Measurements from ENCODE around the gene ERAL1. TPM values are rescaled to one million over a fixed set of nuclear protein-coding genes. Genes with fewer than 3 reads are reported as not detected.

ERAL1 gene
- 12.7 and 15.6 TPM in 2 replicates for total RNA-seq

DNA sequence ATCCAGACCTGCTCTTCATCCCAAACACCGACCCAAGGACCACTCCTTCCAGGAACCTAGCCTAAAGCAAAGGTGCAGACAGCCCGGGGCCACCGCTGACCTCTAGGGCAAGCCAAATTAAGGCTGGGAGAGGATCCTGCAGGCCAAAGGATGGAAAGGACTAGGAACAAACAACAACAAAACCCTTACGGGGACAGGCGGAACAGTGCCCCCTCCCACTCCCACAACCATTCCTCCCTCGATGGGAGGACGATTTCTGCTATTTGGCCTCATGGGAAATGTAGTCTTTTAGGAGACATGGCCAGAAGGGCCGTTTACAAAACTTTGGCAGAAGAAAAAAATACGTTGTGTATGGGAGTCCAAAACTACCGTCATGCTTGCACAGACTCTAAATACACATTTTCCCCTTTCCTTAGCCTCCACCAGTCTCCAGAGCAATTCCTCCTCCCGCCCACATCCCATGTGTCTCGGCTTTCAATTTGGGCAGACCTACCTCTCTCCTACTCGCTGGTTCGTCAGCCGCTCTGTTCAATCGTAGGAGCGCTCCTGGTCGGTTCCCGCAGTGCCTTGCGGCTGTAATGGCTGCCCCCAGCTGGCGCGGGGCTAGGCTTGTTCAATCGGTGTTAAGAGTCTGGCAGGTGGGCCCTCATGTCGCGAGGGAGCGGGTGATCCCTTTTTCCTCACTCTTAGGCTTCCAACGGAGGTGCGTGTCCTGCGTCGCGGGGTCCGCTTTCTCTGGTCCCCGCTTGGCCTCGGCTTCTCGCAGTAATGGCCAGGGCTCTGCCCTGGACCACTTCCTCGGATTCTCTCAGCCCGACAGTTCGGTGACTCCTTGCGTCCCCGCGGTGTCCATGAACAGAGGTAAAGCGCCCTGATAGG is at the start of gene ERAL1:
Gene ERAL1, plus strand, starts transcription at position 560 of the 879 bp plus-strand sequence. Its CDS starts 19 bp downstream, at position 579.

DNA sequence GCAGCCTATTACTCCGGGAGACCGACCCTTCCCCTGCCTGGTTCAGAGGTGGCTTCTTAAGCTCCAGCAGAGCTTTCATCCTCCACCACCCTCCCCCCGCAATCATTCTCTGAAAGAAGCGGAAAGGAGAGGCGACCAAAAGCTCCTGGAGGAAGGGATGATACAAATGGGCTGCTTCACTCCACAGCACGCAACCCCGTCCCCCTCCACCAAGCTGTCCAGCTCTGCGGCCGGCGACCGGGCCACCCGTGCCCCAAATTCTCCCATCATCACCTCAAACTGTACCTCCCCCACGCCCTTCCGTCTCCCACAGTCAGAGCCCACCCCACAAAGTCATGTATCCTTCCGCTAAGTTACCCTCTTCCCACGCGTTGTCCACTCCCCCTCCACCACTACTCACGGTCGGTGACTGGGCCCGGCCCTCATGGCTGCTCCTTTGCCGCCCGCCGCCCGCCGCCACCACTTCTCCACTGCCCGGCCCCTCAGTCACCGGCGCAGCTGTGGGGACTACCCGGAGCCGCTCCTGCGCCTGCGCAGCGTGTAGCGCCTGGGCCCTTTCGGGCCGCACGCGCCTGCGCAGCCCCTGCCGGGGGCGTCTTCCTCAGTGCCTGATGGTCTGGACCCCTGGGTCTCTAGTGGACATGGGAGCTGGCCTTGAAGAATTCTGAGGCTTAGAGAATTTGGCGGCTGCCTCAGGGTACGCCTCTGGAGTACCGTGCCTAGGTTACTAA is 12.4 kb upstream of the ERAL1 start, which contains the start of gene FAM222B:
Gene FAM222B, minus strand, starts transcription at position 509 of the 731 bp plus-strand sequence. CDS start 76,123 bp downstream, outside the sequence.

DNA sequence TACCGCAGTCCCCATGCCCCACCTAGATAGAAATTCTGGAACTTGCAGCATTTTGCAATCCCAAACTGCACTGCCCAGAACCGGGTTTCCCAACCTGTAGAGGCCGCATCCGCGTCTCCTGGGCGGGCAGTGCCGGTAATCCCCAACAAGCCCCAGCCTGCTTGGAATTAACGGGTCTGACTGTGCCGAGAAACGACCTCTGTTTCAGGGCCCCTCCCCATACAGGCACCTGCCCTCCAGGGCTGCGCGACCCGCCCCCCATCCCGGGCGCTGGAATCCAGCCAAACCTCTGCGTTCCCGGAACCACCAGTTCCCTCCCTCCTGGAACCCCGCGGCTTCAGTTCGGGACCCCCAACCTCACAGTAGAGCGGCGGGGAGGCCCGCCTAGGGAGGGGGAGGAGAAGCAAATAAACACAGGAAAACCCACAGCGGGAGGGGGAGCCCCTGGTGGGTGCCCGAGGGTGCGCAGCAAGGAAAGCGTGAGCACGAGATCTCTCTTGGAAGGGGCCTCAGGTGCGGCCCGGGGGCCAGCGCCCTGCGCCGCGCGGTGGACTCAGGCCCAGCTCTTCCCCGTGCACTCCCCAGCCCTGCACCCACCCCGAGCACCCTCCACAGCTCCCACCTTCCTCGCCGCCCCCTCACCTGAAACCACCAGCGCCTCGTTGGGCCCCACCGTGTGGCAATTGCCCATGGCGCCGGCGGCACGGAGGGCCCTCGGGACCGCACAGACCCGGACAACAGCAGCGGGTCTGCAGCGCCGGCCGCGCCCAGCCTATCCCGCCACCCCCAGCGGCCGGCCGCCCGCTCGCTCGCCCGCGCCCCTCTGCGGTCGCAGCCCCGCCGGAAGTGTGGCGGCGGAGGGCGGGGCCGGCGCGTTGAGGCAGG is 42.3 kb downstream of the ERAL1 start, which contains the start of gene FLOT2:
Gene FLOT2, minus strand, starts transcription at position 850 of the 885 bp plus-strand sequence. Its CDS starts 159 bp downstream, at position 691.

GRCh38 chr17:28902819-28903545 is 48.2 kb downstream of the ERAL1 start, which contains the start of gene DHRS13:
Gene DHRS13, minus strand, starts transcription at chr17:28903079. Its CDS starts 135 bp downstream, at chr17:28902944.

Other genes with a start within 250 kb of the ERAL1 start
- 4.4 and 4.6 TPM in 2 replicates for gene RSKR, start 240.8 kb upstream of the ERAL1 start, total RNA-seq
- gene BLTP2, start 209.9 kb upstream of the ERAL1 start, total RNA-seq, result 123 and 171 TPM in 2 replicates
- 65.4 and 81.8 TPM in 2 replicates for gene SDF2, start 193.1 kb upstream of the ERAL1 start, total RNA-seq
- gene SUPT6H, start 192.8 kb upstream of the ERAL1 start, total RNA-seq, result 42.8 and 52.9 TPM in 2 replicates
- gene PROCA1, start 143.1 kb upstream of the ERAL1 start, total RNA-seq, result 1.0 and 1.1 TPM in 2 replicates
- 190 and 212 TPM in 2 replicates for gene RAB34, start 137.1 kb upstream of the ERAL1 start, total RNA-seq
- 979 and 1,044 TPM in 2 replicates for gene RPL23A, start 135.0 kb upstream of the ERAL1 start, total RNA-seq
- gene TLCD1, start 128.8 kb upstream of the ERAL1 start, total RNA-seq, result 4.3 and 7.5 TPM in 2 replicates
- gene NEK8, start 126.2 kb upstream of the ERAL1 start, total RNA-seq, result 3.0 and 3.8 TPM in 2 replicates
- gene TRAF4, start 111.0 kb upstream of the ERAL1 start, total RNA-seq, result 16.2 and 24.2 TPM in 2 replicates
- gene FAM222B, start 12.2 kb upstream of the ERAL1 start, total RNA-seq, result 1.4 and 3.0 TPM in 2 replicates
- gene FLOT2, start 42.7 kb downstream of the ERAL1 start, total RNA-seq, result 34.3 and 39.2 TPM in 2 replicates
- gene DHRS13, start 48.1 kb downstream of the ERAL1 start, total RNA-seq, result 2.4 and 6.7 TPM in 2 replicates
- 11.5 and 11.7 TPM in 2 replicates for gene PHF12, start 96.5 kb downstream of the ERAL1 start, total RNA-seq
- gene SEZ6, start 151.0 kb downstream of the ERAL1 start, total RNA-seq, result not detected in 2 replicates
- gene PIPOX, start 188.1 kb downstream of the ERAL1 start, total RNA-seq, result 2.6 and 2.7 TPM in 2 replicates